C1 segment of cervical spinal cord (tissue), 14 donors: ENCODE results near the gene NISCH.

Source experiments
- DNase-seq, 14 donors: peaks; one replicate each; lab custom pipeline; 2025; lab: John Stamatoyannopoulos, UW

The NISCH gene

DNA sequence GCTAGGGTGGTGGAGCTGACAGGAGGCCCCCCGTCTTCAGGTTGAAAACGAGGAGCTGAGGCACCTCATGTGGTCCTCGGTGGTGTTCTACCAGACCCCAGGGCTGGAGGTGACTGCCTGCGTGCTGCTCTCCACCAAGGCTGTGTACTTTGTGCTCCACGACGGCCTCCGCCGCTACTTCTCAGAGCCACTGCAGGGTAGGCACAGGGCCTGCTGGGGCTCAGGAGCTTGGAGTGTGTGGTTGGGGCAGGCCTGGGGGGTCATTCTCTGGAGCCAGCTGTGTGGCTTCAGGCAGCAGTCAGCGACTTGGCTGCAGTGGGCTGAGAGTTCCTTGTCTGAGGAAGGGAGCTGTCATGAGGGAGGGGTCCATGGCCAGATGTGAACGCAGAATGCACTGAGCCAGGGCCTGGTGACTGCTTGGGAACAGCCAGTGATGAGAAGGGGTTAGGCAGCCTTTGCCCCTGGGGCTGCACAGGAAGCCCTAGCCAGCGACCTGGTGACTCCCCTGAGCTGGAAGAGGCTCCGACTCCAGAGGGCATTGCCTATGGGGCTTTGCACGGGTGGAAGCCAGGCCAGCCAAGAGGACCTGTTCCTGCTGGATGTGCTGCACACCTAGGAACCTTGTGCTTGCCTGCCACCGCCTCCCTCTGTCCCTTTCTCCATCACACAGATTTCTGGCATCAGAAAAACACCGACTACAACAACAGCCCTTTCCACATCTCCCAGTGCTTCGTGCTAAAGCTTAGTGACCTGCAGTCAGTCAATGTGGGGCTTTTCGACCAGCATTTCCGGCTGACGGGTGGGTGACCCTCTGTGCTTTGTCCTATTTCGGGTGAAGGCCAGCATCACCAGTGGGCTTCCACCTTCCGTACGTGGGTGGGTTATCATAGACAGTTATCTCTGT lies 34.9 kb downstream of the NISCH start:
- peak in 1 of 14 donors; percentile 17 for DNase-seq

- DNase-seq = peak in 2 of 14 donors; percentile 3 to 21
Observed at GRCh38 chr3:52490939-52491526, 35.6 kb downstream of the NISCH start.

DNA sequence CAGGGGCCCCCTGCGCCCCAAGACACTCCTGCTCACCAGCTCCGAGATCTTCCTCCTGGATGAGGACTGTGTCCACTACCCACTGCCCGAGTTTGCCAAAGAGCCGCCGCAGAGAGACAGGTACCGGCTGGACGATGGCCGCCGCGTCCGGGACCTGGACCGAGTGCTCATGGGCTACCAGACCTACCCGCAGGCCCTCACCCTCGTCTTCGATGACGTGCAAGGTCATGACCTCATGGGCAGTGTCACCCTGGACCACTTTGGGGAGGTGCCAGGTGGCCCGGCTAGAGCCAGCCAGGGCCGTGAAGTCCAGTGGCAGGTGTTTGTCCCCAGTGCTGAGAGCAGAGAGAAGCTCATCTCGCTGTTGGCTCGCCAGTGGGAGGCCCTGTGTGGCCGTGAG lies 36.7 kb downstream of the NISCH start:
- no peak for DNase-seq

DNA sequence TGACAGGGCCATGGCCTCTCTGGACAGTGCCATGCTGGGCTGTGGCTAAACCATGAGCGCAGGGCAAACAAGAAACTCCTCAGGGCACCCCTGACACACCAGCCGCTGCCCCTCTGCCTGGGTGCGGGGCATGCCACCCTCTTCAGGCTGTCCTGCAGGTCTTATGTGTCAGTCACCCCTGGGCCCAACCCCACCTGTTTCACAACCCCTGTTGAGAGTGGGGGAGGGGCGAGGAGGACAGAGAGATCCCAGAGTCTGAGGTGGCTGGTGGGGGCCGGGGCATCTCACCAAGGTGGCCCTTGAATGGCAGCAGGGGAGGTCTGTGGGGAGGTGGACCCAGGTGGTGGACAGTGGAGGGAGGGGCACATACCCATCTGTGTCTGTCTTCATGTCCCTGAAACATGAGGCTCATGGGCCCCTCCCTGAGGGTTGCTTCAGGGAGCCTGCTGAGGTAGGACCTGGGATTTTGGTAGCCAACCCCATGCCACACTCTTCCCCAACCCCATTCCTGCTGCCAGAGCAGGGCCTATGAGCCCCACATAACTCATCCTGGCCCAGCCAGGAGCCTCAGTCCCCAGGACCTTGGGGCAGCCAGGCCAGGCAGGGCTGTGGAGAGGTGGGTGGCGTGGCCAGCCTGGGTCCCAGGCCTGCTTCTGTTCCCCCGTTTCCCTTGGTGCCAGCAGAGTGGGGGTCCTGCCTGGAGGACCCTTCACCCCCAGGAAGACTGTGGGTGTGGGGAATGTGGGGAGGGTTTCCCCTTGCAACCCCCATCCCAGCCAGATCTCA lies 38.0 kb downstream of the NISCH start:
- no peak for DNase-seq

- peak in 1 of 14 donors; percentile 49 for DNase-seq
Observed at GRCh38 chr3:52494445-52494844, 39.0 kb downstream of the NISCH start.

- DNase-seq = no peak
Observed at GRCh38 chr3:52494886-52495495, 39.6 kb downstream of the NISCH start, which contains the start of gene STAB1. Gene STAB1, plus strand, starts transcription at chr3:52495338. Its CDS starts 76 bp downstream, at chr3:52495414.

- DNase-seq = peak in 1 of 14 donors; percentile 17
Observed at GRCh38 chr3:52495777-52496602, 40.6 kb downstream of the NISCH start.

GRCh38 chr3:52498137-52499054 lies 43.0 kb downstream of the NISCH start:
- DNase-seq = peak in 7 of 14 donors; percentile 9 to 65 (median 42)

GRCh38 chr3:52501046-52501445 lies 45.6 kb downstream of the NISCH start:
- no peak for DNase-seq

GRCh38 chr3:52502001-52502400 lies 46.6 kb downstream of the NISCH start:
- no peak for DNase-seq

GRCh38 chr3:52502808-52503350 lies 47.5 kb downstream of the NISCH start:
- DNase-seq = no peak

- DNase-seq = no peak
Observed at GRCh38 chr3:52503788-52504424, 48.5 kb downstream of the NISCH start.

DNA sequence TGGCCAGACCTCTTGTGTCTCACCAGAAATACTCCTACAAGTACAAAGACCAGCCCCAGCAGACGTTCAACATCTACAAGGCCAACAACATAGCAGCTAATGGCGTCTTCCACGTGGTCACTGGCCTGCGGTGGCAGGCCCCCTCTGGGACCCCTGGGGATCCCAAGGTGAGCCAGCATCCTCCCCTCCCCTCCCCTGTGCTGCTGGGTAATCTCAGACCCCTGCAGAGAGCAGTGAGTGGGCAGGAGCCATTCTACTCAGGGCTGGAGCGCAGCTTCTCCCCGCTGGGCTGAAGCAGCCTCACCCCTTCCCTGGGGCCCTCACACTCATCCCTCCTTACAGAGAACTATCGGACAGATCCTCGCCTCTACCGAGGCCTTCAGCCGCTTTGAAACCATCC lies 49.6 kb downstream of the NISCH start:
- DNase-seq = no peak

DNA sequence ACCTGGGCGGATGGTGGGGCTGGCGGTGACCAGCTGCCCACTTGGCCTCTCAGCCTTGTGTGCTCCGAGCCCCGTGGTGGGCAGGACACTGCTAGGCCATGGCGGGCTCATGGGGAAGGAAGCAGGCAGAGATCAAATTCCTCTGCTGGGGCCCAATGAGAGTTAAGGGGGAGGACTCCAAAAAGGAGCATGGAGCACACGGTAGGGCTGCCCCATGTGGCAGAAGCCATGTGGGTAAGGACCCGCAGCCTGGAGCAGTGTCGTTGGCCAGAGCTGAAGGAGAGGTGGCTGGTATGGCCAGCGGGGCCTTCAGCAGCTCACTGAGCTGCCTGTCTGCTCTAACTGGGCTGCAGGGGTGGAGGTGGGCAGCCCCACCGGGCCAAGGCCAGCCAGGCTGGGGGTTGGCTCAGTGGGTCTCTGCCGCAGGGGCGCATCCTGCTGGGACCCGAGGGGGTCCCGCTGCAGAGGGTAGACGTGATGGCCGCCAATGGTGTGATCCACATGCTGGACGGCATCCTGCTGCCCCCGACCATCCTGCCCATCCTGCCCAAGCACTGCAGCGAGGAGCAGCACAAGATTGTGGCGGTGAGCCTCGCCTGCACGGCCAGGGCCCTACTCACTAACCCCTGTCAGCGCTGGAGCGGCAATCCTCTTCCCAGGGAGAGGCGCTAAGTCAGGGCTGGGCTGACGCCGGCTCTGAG lies 51.0 kb downstream of the NISCH start:
- no peak for DNase-seq

GRCh38 chr3:52507359-52507758 lies 52.0 kb downstream of the NISCH start:
- DNase-seq = no peak

DNA sequence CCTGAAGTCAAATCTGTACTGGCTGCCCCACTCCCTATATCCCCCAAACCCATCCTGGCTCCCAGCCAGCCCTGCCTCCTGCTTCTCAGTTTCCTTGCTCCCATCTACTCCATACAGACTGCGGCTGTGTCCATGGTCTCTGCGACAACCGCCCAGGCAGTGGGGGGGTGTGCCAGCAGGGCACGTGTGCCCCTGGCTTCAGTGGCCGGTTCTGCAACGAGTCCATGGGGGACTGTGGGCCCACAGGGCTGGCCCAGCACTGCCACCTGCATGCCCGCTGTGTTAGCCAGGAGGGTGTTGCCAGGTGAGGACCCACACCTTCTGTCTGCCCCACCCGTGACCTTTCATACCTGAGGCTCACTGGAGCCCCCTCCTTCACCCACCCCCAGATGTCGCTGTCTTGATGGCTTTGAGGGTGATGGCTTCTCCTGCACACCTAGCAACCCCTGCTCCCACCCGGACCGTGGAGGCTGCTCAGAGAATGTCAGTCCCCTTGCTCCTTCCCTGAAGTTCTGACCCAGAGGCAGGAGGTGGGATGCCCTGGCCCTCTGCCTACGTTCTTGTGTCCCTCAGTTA lies 54.4 kb downstream of the NISCH start:
- DNase-seq = no peak

GRCh38 chr3:52511509-52511908 lies 56.1 kb downstream of the NISCH start:
- no peak for DNase-seq

DNA sequence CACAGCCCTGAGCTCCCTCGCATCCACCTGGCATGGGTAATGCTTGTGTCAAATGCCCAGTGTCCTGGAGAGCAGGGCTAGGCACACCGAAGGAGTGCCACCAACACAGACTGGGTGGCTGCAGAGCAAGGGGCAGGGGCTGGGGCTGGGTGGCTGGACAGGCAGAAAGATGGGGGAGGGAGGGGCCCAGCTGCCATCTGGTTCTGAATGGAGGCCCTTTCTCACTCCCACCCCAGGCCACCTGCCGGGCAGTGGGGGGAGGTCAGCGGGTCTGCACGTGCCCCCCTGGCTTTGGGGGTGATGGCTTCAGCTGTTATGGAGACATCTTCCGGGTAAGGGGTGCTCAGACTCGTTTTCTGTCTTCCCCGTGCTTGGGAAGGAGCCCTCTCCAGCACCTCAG lies 56.7 kb downstream of the NISCH start:
- DNase-seq = no peak
